Vagina (tissue), 2 donors: ENCODE measurements around the gene SGPP2. TPM values are rescaled to one million over a fixed set of nuclear protein-coding genes. Genes with fewer than 3 reads are reported as not detected.

Experiments used
- DNase-seq, 2 donors: peaks; one replicate each; pipeline ENCODE4 v3.0.0-alpha.2; 2017; ENCODE audit errors: extremely low spot score in 2 of 2
- H3K27ac ChIP-seq: fragments of 200-600 bp; sonication (generic); one replicate; pipeline ENCODE4 v1.5.1; 2019
- H3K27me3 ChIP-seq: fragments of 200-600 bp; sonication (generic); one replicate; pipeline ENCODE4 v1.5.1; 2019
- H3K36me3 ChIP-seq, 2 donors: fragments of 200-600 bp; sonication (generic); one replicate each; pipeline ENCODE4 v1.5.1; 2017 to 2019
- H3K4me1 ChIP-seq: fragments of 200-600 bp; sonication (generic); one replicate; pipeline ENCODE4 v1.5.1; 2019
- H3K4me3 ChIP-seq, 2 donors: fragments of 200-600 bp; sonication (generic); 1 replicate in 1 of 2; 2 replicates in 1 of 2; pipeline ENCODE4 v1.5.1; 2016 to 2019
- H3K9me3 ChIP-seq: fragments of 200-600 bp; sonication (generic); one replicate; pipeline ENCODE4 v1.5.1; 2019
- CTCF ChIP-seq, 3 experiments: fragments of 450-650 bp in 2 of 3; fragments of 200-600 bp in 1 of 3; sonication (generic) in 1 of 3; IDR thresholded peaks; one replicate each; pipeline ENCODE4 v1.5.1; 2017 to 2019; ENCODE audit warnings: antibody characterized with exemption in 3 of 3, mild to moderate bottlenecking in 2 of 3, moderate library complexity in 2 of 3
- POLR2A ChIP-seq, 2 donors: fragments of 450-650 bp; IDR thresholded peaks; one replicate each; pipeline ENCODE4 v1.6.1; 2017; ENCODE audit warnings: antibody characterized with exemption in 2 of 2, mild to moderate bottlenecking in 2 of 2, moderate library complexity in 2 of 2
- POLR2AphosphoS5 ChIP-seq, 2 donors: sonication (generic); formaldehyde crosslinking; IDR thresholded peaks; one replicate each; pipeline ENCODE4 v1.9.0; 2017; ENCODE audit warnings: antibody characterized with exemption in 2 of 2, mild to moderate bottlenecking in 2 of 2, low read depth in 1 of 2; ENCODE audit not compliant: insufficient read depth in 1 of 2
- intact Hi-C: fragments of 100-400 bp; cut with DNase I; formaldehyde crosslinking; loops from one replicate; pipeline ENCODE4 v1.15.1; 2023
- total RNA-seq: library from RNA; depleted of rRNA; stranded (reverse); fragments of >200 nt; gene quantifications from one replicate; pipeline ENCODE4 v1.2.3, GENCODE V29; 2016

SGPP2 gene
- total RNA-seq, 1 donor from 2014 or later = 24.8 TPM

GRCh38 chr2:222548992-222549391 lies 124.6 kb downstream of the SGPP2 start:
- TF ChIP-seq POLR2A (IDR thresholded peaks at IDR 0.05) (no peak), POLR2AphosphoS5 (IDR thresholded peaks at IDR 0.05; ENCODE audit: insufficient read depth in 1 of 2, low read depth in 1 of 2) (no peak), CTCF (IDR thresholded peaks at IDR 0.05) (no peak)
- H3K27ac ChIP-seq = no peak overlapping the region

DNA sequence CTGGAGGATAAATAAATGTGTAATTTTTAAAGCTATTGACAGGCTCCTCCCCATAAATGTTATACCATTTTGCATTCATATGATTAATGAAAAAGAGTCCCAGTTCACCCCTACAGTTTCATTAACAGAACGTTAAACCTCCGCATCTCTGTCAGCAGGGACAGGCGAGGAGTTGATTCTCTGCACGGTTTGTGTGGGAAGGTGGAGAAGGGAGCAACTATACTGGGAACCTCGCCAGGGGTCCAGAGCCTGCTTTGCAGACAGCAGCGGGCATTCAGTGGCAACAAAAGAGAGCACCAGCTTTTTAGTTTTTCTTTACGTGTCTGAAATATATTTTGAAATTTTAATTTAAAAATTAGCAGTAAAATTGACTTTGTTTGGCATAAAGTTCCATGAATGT lies 130.2 kb downstream of the SGPP2 start:
- Histone ChIP-seq H3K4me3 (no peak overlapping the region), H3K27me3 (no peaks in the 10 kb centered on the region), H3K9me3 (no peaks in the 10 kb centered on the region), H3K4me1 (no peaks in the 10 kb centered on the region), H3K27ac (no peak overlapping the region), H3K36me3 (no peaks in the 10 kb centered on the region)
- intact Hi-C loops = no loop called here
- no peak for TF ChIP-seq POLR2A (IDR thresholded peaks at IDR 0.05)
- TF ChIP-seq CTCF (IDR thresholded peaks at IDR 0.05) = no peak
- TF ChIP-seq POLR2AphosphoS5 (IDR thresholded peaks at IDR 0.05; ENCODE audit: insufficient read depth in 1 of 2, low read depth in 1 of 2) = no peak
- no peak for DNase-seq

More at GRCh38 chr2:222548992-222549391, 124.6 kb downstream of the SGPP2 start:
- Histone ChIP-seq H3K9me3 (no peaks in the 10 kb centered on the region), H3K4me3 (no peak overlapping the region), H3K27me3 (no peaks in the 10 kb centered on the region), H3K4me1 (peaks cover 20% of the 10 kb centered on the region), H3K36me3 (no peaks in the 10 kb centered on the region)
- intact Hi-C loops = no loop called here
- DNase-seq = no peak

- H3K27me3 ChIP-seq = no peaks in the 10 kb centered on the region
- intact Hi-C loops = loop anchor here (10.0 kb wide), 1 partner anchor 246 kb away; no protein-coding TSS in a partner anchor
- no peak for TF ChIP-seq CTCF (IDR thresholded peaks at IDR 0.05)
- no peak for TF ChIP-seq POLR2AphosphoS5 (IDR thresholded peaks at IDR 0.05; ENCODE audit: insufficient read depth in 1 of 2, low read depth in 1 of 2)
- no peak for TF ChIP-seq POLR2A (IDR thresholded peaks at IDR 0.05)
- H3K4me3 ChIP-seq = no peak overlapping the region
- no peaks in the 10 kb centered on the region for H3K9me3 ChIP-seq
- H3K27ac ChIP-seq = no peak overlapping the region
- no peaks in the 10 kb centered on the region for H3K4me1 ChIP-seq
- no peaks in the 10 kb centered on the region for H3K36me3 ChIP-seq
- DNase-seq = no peak
Observed at GRCh38 chr2:222561151-222561550, 136.8 kb downstream of the SGPP2 start.

DNA sequence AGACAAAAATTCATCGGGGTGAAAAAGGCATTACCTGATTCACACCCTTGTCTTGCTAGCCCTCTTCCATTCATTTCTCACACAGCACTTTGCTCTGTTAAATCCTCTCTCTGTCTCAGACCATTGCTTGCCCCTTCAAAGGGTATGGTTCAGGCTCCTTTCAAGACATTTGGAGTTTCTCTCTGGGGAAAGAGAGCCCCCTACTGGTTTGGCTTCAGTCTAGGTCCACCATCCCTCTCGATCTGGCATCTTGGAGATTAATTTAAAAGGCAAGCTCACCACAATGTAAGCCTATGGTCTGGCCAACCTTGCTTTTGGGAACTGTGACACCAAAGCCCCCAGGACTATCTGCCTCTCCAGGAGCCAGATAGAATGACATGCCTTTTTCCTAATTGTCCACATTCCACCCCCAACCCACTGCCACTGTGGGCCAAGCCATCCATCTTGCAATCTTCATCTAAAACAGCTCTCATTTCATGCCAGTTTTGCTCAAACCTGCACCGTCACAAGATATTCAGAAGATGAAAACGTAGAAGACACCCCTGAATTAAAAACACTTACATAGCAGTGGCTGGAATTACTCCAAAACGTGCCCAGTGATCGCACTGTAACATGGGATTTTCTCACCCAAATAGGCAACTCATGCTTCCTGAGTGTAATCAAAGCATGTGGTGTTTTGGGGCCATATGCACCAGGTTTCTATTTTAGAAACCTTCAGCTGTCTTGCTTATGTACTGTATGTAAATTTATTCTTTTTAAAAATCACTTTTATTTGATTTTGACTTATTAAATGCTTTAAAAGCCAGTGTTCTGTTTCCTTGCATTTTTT lies 137.7 kb downstream of the SGPP2 start:
- Histone ChIP-seq H3K9me3 (no peaks in the 10 kb centered on the region), H3K36me3 (no peaks in the 10 kb centered on the region), H3K27ac (no peak overlapping the region), H3K4me1 (no peaks in the 10 kb centered on the region), H3K27me3 (no peaks in the 10 kb centered on the region), H3K4me3 (no peak overlapping the region)
- DNase-seq = no peak
- intact Hi-C loops = loop anchor here (10.0 kb wide), 1 partner anchor 247 kb away; no protein-coding TSS in a partner anchor
- no peak for TF ChIP-seq POLR2AphosphoS5 (IDR thresholded peaks at IDR 0.05; ENCODE audit: insufficient read depth in 1 of 2, low read depth in 1 of 2)
- no peak for TF ChIP-seq POLR2A (IDR thresholded peaks at IDR 0.05)
- TF ChIP-seq CTCF (IDR thresholded peaks at IDR 0.05) = peak in 2 of 3 experiments; percentile 31 to 65
